GM19035 (cell line): Measurements from ENCODE around the gene ZSWIM1.

Source experiments
- ATAC-seq: cut with Tn5 transposase; IDR thresholded peaks from one replicate; pipeline ENCODE4 v1.9.1; 2021; ENCODE audit not compliant: unreplicated experiment

Gene ZSWIM1

GRCh38 chr20:45880988-45881788 is at the start of gene ZSWIM1:
Gene ZSWIM1, plus strand, starts transcription at chr20:45881227. Its CDS starts 1,366 bp downstream, at chr20:45882593.
- peak; percentile 95 for ATAC-seq

- ATAC-seq = no peak
These were observed 48.4 kb upstream of the ZSWIM1 start for GRCh38 chr20:45832619-45833018.

- no peak for ATAC-seq
These were observed 47.8 kb upstream of the ZSWIM1 start, which contains the start of gene SNX21 for GRCh38 chr20:45833030-45833882. Gene SNX21, plus strand, starts transcription at chr20:45833799. Its CDS starts 121 bp downstream, at chr20:45833920.

- ATAC-seq = no peak
These were observed 46.9 kb upstream of the ZSWIM1 start for GRCh38 chr20:45833883-45834796.

- ATAC-seq = no peak
These were observed 46.2 kb upstream of the ZSWIM1 start for GRCh38 chr20:45834797-45835161.

GRCh38 chr20:45835329-45835765 is 45.7 kb upstream of the ZSWIM1 start:
- ATAC-seq = no peak

GRCh38 chr20:45835825-45836224 is 45.2 kb upstream of the ZSWIM1 start:
- ATAC-seq = no peak

- no peak for ATAC-seq
These were observed 44.2 kb upstream of the ZSWIM1 start for GRCh38 chr20:45836841-45837240.

- no peak for ATAC-seq
These were observed 40.3 kb upstream of the ZSWIM1 start for GRCh38 chr20:45840700-45841198.

- ATAC-seq = no peak
These were observed 39.5 kb upstream of the ZSWIM1 start for GRCh38 chr20:45841407-45842129.

- no peak for ATAC-seq
These were observed 38.7 kb upstream of the ZSWIM1 start for GRCh38 chr20:45842169-45842812.

GRCh38 chr20:45843506-45843905 is 37.5 kb upstream of the ZSWIM1 start:
- ATAC-seq = no peak

GRCh38 chr20:45845452-45845851 is 35.6 kb upstream of the ZSWIM1 start:
- no peak for ATAC-seq

GRCh38 chr20:45848421-45848820 is 32.6 kb upstream of the ZSWIM1 start:
- ATAC-seq = no peak

GRCh38 chr20:45848969-45849582 is 32.0 kb upstream of the ZSWIM1 start:
- ATAC-seq = no peak

- ATAC-seq = no peak
These were observed 30.8 kb upstream of the ZSWIM1 start for GRCh38 chr20:45850238-45850637.

GRCh38 chr20:45850926-45851325 is 30.1 kb upstream of the ZSWIM1 start:
- ATAC-seq = no peak

- ATAC-seq = no peak
These were observed 29.5 kb upstream of the ZSWIM1 start for GRCh38 chr20:45851501-45851900.

GRCh38 chr20:45852326-45852725 is 28.7 kb upstream of the ZSWIM1 start:
- no peak for ATAC-seq
